Measurements from ENCODE around the gene NEUROD1. TPM values are rescaled to one million over a fixed set of nuclear protein-coding genes. Genes with fewer than 3 reads are reported as not detected.

The NEUROD1 gene
- total RNA-seq, 4 donors from 2014 or later, result not detected

- Histone ChIP-seq H3K27me3 (peaks cover 5% of the 10 kb centered on the region), H3K9me3 (no peaks in the 10 kb centered on the region), H3K27ac (no peak overlapping the region), H3K36me3 (no peaks in the 10 kb centered on the region), H3K4me3 (no peak overlapping the region), H3K4me1 (no peaks in the 10 kb centered on the region)
- 94% methylated on average over 1 of the region's 1 CpG for WGBS
- TF ChIP-seq POLR2A (IDR thresholded peaks at IDR 0.05) (no peak), EP300 (IDR thresholded peaks at IDR 0.05) (no peak), POLR2AphosphoS5 (IDR thresholded peaks at IDR 0.05) (no peak), CTCF (IDR thresholded peaks at IDR 0.05) (no peak)
- DNase-seq (ENCODE audit: low spot score in 2 of 2), result no peak
Observed at GRCh38 chr2:181698223-181698622, 17.9 kb upstream of the NEUROD1 start.

DNA sequence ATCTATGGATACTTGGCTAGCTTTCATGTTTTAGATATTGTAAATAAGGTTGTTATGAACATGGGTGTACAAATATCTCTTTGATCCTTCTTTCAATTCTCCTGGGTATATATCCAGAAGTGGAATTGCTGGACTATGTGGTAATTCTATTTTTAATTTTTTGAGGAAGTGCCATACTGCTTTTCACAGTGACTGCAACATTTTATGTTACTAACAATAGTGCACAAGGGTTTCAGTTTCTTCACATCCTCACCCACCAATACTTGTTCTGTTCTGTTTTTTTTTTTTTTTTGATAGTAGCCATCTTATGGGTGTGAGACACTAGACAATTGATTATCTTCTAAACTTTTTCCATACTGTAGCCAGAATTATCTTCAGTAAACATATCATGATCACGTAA is 17.3 kb upstream of the NEUROD1 start:
- Histone ChIP-seq H3K4me1 (no peaks in the 10 kb centered on the region), H3K27ac (no peak overlapping the region), H3K9me3 (no peaks in the 10 kb centered on the region), H3K27me3 (peaks cover 5% of the 10 kb centered on the region), H3K36me3 (no peaks in the 10 kb centered on the region), H3K4me3 (no peak overlapping the region)
- TF ChIP-seq CTCF (IDR thresholded peaks at IDR 0.05) (no peak), EP300 (IDR thresholded peaks at IDR 0.05) (no peak), POLR2AphosphoS5 (IDR thresholded peaks at IDR 0.05) (no peak), POLR2A (IDR thresholded peaks at IDR 0.05) (no peak)
- DNase-seq (ENCODE audit: low spot score in 2 of 2), result no peak
- WGBS, result 95% methylated on average over 1 of the region's 1 CpG

DNA sequence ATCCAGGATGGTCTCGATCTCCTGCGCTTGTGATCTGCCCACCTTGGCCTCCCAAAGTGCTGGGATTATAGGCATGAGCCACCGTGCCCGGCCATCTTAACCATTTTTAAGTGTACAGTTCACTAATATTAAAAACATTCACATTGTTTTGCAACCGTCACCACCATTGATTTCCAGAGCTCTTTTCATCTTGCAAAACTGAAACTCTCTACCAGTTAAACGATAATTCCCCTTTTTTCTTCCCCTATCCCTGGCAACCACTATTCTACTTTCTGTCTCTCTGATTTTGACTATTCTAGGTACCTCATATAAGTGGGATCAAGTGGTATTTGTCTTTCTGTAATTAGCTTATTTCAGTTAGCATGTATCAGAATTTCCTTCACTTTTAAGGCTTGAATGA is 16.8 kb upstream of the NEUROD1 start:
- peaks cover 5% of the 10 kb centered on the region for H3K27me3 ChIP-seq
- TF ChIP-seq CTCF (IDR thresholded peaks at IDR 0.05) (no peak), EP300 (IDR thresholded peaks at IDR 0.05) (no peak), POLR2AphosphoS5 (IDR thresholded peaks at IDR 0.05) (no peak), POLR2A (IDR thresholded peaks at IDR 0.05) (no peak)

DNA sequence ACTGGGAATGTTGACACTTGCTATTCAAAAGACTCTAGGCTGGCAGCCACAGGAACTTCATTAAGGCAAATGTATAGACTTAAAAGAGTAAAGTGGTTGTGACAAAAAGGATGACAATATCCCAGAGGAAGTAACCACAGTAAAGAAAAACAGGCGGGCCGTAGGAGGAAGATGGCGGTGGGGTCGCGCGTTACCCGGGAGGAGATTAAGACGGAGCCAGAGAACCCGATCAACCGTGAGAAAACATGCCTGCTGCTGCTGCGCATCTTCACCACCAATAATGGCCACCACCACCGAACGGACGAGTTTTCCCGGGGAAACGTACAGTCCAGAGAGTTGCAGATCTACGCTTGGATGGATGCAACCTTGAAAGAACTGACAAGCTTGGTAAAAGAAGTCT is 14.0 kb upstream of the NEUROD1 start:
- no peaks in the 10 kb centered on the region for H3K36me3 ChIP-seq
- H3K9me3 ChIP-seq, result no peaks in the 10 kb centered on the region
- TF ChIP-seq POLR2AphosphoS5 (IDR thresholded peaks at IDR 0.05) (no peak), EP300 (IDR thresholded peaks at IDR 0.05) (no peak), POLR2A (IDR thresholded peaks at IDR 0.05) (no peak)
- no peak for DNase-seq (ENCODE audit: low spot score in 2 of 2)
- H3K27me3 ChIP-seq, result peaks cover 15% of the 10 kb centered on the region
- no peak overlapping the region for H3K27ac ChIP-seq
- 94% methylated on average over 17 of the region's 17 CpGs for WGBS
- H3K4me3 ChIP-seq, result no peak overlapping the region
- no peaks in the 10 kb centered on the region for H3K4me1 ChIP-seq

More for the DNA sequence above, 16.8 kb upstream of the NEUROD1 start:
- 83% methylated on average over 6 of the region's 6 CpGs for WGBS
- H3K4me1 ChIP-seq, result no peaks in the 10 kb centered on the region
- DNase-seq (ENCODE audit: low spot score in 2 of 2), result no peak
- no peaks in the 10 kb centered on the region for H3K36me3 ChIP-seq
- no peaks in the 10 kb centered on the region for H3K9me3 ChIP-seq
- H3K4me3 ChIP-seq, result no peak overlapping the region
- no peak overlapping the region for H3K27ac ChIP-seq

DNA sequence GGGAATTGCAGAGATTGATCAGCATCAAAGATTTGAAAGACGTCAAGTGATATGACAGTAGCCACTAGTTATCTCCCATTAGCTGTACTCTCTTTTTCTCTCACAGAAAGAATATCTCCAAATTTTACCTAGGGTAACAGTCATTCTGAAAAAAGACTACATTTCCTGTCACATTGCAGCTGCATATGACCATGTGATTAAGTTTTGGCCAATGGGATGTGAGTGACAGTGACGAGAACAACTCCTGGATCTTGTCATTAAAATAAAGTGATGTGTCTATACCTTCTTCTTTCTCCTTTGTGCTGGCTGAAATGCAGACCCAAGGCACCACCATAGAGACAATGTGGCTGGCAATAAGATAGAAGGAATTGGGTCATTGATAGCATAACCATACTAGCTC is 10.5 kb upstream of the NEUROD1 start:
- no peak for DNase-seq (ENCODE audit: low spot score in 2 of 2)
- Histone ChIP-seq H3K27me3 (peaks cover 32% of the 10 kb centered on the region), H3K36me3 (no peaks in the 10 kb centered on the region), H3K9me3 (no peaks in the 10 kb centered on the region), H3K4me1 (no peaks in the 10 kb centered on the region), H3K4me3 (no peak overlapping the region), H3K27ac (no peak overlapping the region)
- TF ChIP-seq POLR2AphosphoS5 (IDR thresholded peaks at IDR 0.05) (no peak), POLR2A (IDR thresholded peaks at IDR 0.05) (no peak), EP300 (IDR thresholded peaks at IDR 0.05) (no peak)
- WGBS, result 88% methylated on average over 2 of the region's 2 CpGs

DNA sequence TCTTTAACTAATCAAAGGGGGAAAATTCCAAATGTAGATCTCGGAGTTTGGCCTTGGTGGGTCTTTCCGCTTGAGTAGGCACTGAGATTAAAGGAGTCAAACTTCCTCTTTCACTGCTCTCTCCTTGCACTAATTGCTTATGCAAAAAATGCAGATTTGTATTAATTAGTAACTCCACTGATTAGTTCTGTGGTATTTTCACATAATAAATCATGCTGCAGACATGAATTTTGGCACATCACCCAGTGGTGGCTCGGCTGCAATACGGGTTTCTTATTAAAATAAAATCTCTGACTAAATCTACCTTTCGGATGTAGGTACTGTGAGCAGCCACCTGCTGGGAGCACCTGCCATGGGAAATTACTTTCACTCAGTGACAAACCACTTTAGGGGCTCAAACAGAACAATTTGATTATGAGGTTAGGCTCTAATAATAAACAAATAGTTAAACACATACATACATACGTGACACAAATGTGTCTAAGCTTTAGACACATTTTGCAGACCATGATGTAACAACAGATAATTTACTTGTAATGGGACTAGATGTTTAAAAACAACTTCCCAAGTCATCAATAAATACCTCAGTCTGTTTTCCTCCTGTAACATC is 6.4 kb upstream of the NEUROD1 start:
- TF ChIP-seq EP300 (IDR thresholded peaks at IDR 0.05) (no peak), POLR2A (IDR thresholded peaks at IDR 0.05) (no peak), CTCF (IDR thresholded peaks at IDR 0.05) (no peak), POLR2AphosphoS5 (IDR thresholded peaks at IDR 0.05) (no peak)
- DNase-seq (ENCODE audit: low spot score in 2 of 2), result no peak
- no peaks in the 10 kb centered on the region for H3K36me3 ChIP-seq
- H3K4me1 ChIP-seq, result peaks cover 17% of the 10 kb centered on the region
- 54% methylated on average over 6 of the region's 6 CpGs for WGBS
- H3K27me3 ChIP-seq, result peaks cover 74% of the 10 kb centered on the region
- H3K4me3 ChIP-seq, result no peak overlapping the region
- H3K27ac ChIP-seq, result no peak overlapping the region
- H3K9me3 ChIP-seq, result no peaks in the 10 kb centered on the region
